Measurements from ENCODE around the gene ZNF512. TPM values are rescaled to one million over a fixed set of nuclear protein-coding genes. Genes with fewer than 3 reads are reported as not detected.

ZNF512 gene
- polyA plus RNA-seq, 1 donor (not counting 4 experiments of a cell fraction or from before 2014, with no cell fraction given), result 16.6 TPM

- H3K79me2 ChIP-seq (ENCODE audit: control insufficient read depth, insufficient read depth, low read length), result peaks cover 99% of the 10 kb centered on the region
- FAIRE-seq, result no peak
- no peaks in the 10 kb centered on the region for H4K20me1 ChIP-seq (ENCODE audit: control insufficient read depth, extremely low read depth, insufficient read depth, low read length)
- no peak overlapping the region for H3K4me2 ChIP-seq (ENCODE audit: control insufficient read depth, extremely low read depth, insufficient read depth, low read depth, low read length)
- DNase-seq (ENCODE audit: low read depth, low spot score), result no peak
- H3K4me3 ChIP-seq (ENCODE audit: control insufficient read depth in 2 of 3, extremely low read depth in 1 of 3, insufficient read depth in 2 of 3, low read depth in 1 of 3, low read length in 3 of 3), result no peak overlapping the region
- H3K9ac ChIP-seq (ENCODE audit: control insufficient read depth, extremely low read depth, insufficient read depth, low read length), result no peak overlapping the region
- H3K27ac ChIP-seq (ENCODE audit: control insufficient read depth, insufficient read depth, low read length), result no peak overlapping the region
- H3K27me3 ChIP-seq (ENCODE audit: control insufficient read depth, extremely low read depth, insufficient read depth, low read length), result no peaks in the 10 kb centered on the region
- H3K9me1 ChIP-seq (ENCODE audit: control insufficient read depth, extremely low read depth, insufficient read depth, low read length), result no peaks in the 10 kb centered on the region
- H3K4me1 ChIP-seq (ENCODE audit: control insufficient read depth, extremely low read depth, insufficient read depth, low read length), result peaks cover 30% of the 10 kb centered on the region
- H2AFZ ChIP-seq (ENCODE audit: control insufficient read depth, low read length), result no peak overlapping the region
- dilution Hi-C loops (cut with MboI; ENCODE audit: extremely low pct_ligation_motif_present, low sequenced_read_pairs), result no loop called here
- TF ChIP-seq CTCF (optimal IDR thresholded peaks at IDR 0.05 in 1 of 3, IDR thresholded peaks at IDR 0.05 in 1 of 3, conservative IDR thresholded peaks at IDR 0.05 in 1 of 3; ENCODE audit: extremely low read depth in 1 of 3, insufficient read depth in 2 of 3, low read length in 3 of 3) (no peak), EZH2 (IDR thresholded peaks at IDR 0.05; ENCODE audit: low read length) (no peak)
- no peaks in the 10 kb centered on the region for H3K36me3 ChIP-seq (ENCODE audit: control insufficient read depth in 2 of 2, extremely low read depth in 1 of 2, insufficient read depth in 2 of 2, low read length in 2 of 2)
- no peaks in the 10 kb centered on the region for H3K9me3 ChIP-seq (ENCODE audit: control insufficient read depth, low read depth, low read length)
These were observed 5.5 kb downstream of the ZNF512 start for GRCh38 chr2:27588308-27588707.

- no peak overlapping the region for H3K9ac ChIP-seq (ENCODE audit: control insufficient read depth, extremely low read depth, insufficient read depth, low read length)
- H2AFZ ChIP-seq (ENCODE audit: control insufficient read depth, low read length), result no peak overlapping the region
- H3K4me1 ChIP-seq (ENCODE audit: control insufficient read depth, extremely low read depth, insufficient read depth, low read length), result peaks cover 10% of the 10 kb centered on the region
- dilution Hi-C loops (cut with MboI; ENCODE audit: extremely low pct_ligation_motif_present, low sequenced_read_pairs), result no loop called here
- no peaks in the 10 kb centered on the region for H4K20me1 ChIP-seq (ENCODE audit: control insufficient read depth, extremely low read depth, insufficient read depth, low read length)
- no peak overlapping the region for H3K4me3 ChIP-seq (ENCODE audit: control insufficient read depth in 2 of 3, extremely low read depth in 1 of 3, insufficient read depth in 2 of 3, low read depth in 1 of 3, low read length in 3 of 3)
- no peaks in the 10 kb centered on the region for H3K27me3 ChIP-seq (ENCODE audit: control insufficient read depth, extremely low read depth, insufficient read depth, low read length)
- no peak overlapping the region for H3K27ac ChIP-seq (ENCODE audit: control insufficient read depth, insufficient read depth, low read length)
- H3K4me2 ChIP-seq (ENCODE audit: control insufficient read depth, extremely low read depth, insufficient read depth, low read depth, low read length), result no peak overlapping the region
- no peak for DNase-seq (ENCODE audit: low read depth, low spot score)
- H3K9me3 ChIP-seq (ENCODE audit: control insufficient read depth, low read depth, low read length), result no peaks in the 10 kb centered on the region
- no peak for TF ChIP-seq CTCF (optimal IDR thresholded peaks at IDR 0.05 in 1 of 3, IDR thresholded peaks at IDR 0.05 in 1 of 3, conservative IDR thresholded peaks at IDR 0.05 in 1 of 3; ENCODE audit: extremely low read depth in 1 of 3, insufficient read depth in 2 of 3, low read length in 3 of 3)
- no peak for TF ChIP-seq EZH2 (IDR thresholded peaks at IDR 0.05; ENCODE audit: low read length)
- H3K9me1 ChIP-seq (ENCODE audit: control insufficient read depth, extremely low read depth, insufficient read depth, low read length), result no peaks in the 10 kb centered on the region
- H3K36me3 ChIP-seq (ENCODE audit: control insufficient read depth in 2 of 2, extremely low read depth in 1 of 2, insufficient read depth in 2 of 2, low read length in 2 of 2), result peaks cover 0 to 1% of the 10 kb centered on the region in 2 experiments
- FAIRE-seq, result no peak
- H3K79me2 ChIP-seq (ENCODE audit: control insufficient read depth, insufficient read depth, low read length), result peaks cover 91% of the 10 kb centered on the region
These were observed 8.9 kb downstream of the ZNF512 start for GRCh38 chr2:27591745-27592144.

Data from keratinocyte (primary cell).